Lower lobe of right lung (tissue), 2 donors: ENCODE measurements around the gene C6orf47. TPM values are rescaled to one million over a fixed set of nuclear protein-coding genes. Genes with fewer than 3 reads are reported as not detected.
A peak's percentile ranks its signal among the peaks of the same experiment; 100 is the strongest.

ENCODE experiments used
- ATAC-seq, 2 donors: fragments of 200-7000 bp; cut with Tn5 transposase; one replicate each; pipeline ENCODE4 v1.9.1; 2020 to 2022; ENCODE audit warnings: mild to moderate bottlenecking in 2 of 2, moderate library complexity in 2 of 2
- DNase-seq: peaks from one replicate; pipeline ENCODE4 v3.0.0-alpha.2; 2020
- H3K27ac ChIP-seq: fragments of 200-600 bp; one replicate; pipeline ENCODE4 v1.8.0; 2022
- H3K27me3 ChIP-seq: fragments of 200-600 bp; one replicate; pipeline ENCODE4 v1.8.0; 2022; ENCODE audit warnings: low read depth
- H3K36me3 ChIP-seq: fragments of 200-600 bp; one replicate; pipeline ENCODE4 v1.8.0; 2022; ENCODE audit warnings: mild to moderate bottlenecking
- H3K4me1 ChIP-seq: fragments of 200-600 bp; one replicate; pipeline ENCODE4 v1.8.0; 2022
- H3K4me3 ChIP-seq: fragments of 200-600 bp; one replicate; pipeline ENCODE4 v1.8.0; 2022; ENCODE audit warnings: mild to moderate bottlenecking
- H3K9me3 ChIP-seq: fragments of 200-600 bp; one replicate; pipeline ENCODE4 v1.8.0; 2022
- CTCF ChIP-seq: fragments of 200-600 bp; IDR thresholded peaks from one replicate; pipeline ENCODE4 v1.8.0; 2022; ENCODE audit warnings: antibody characterized with exemption, mild to moderate bottlenecking
- intact Hi-C: fragments of 100-400 bp; cut with DNase I; formaldehyde crosslinking; loops from one replicate; pipeline ENCODE4 v1.11.0; 2022
- total RNA-seq: library from RNA; stranded (reverse); fragmentation: NEBNext Ultra II Directional; extraction: Animal tissue kit (Norgen Biotek cat#: 25700); gene quantifications from one replicate; pipeline ENCODE4 v1.2.1, GENCODE V29; 2021
- donor health status: DM: no; HTN: yes; CAD: no; lungs with severe emphysema.

The C6orf47 gene
- total RNA-seq, 1 donor from 2014 or later: 24.7 TPM

GRCh38 chr6:31690231-31691077, 29.9 kb upstream of the C6orf47 start:
- no peak for ATAC-seq
- Histone ChIP-seq H3K4me1 (no peaks in the 10 kb centered on the region), H3K9me3 (no peaks in the 10 kb centered on the region), H3K36me3 (peaks cover 100% of the 10 kb centered on the region), H3K4me3 (no peak overlapping the region), H3K27me3 (no peaks in the 10 kb centered on the region), H3K27ac (peak overlapping the region; percentile 33)
- DNase-seq: no peak
- TF ChIP-seq CTCF: no peak
- intact Hi-C loops: no loop called here

DNA sequence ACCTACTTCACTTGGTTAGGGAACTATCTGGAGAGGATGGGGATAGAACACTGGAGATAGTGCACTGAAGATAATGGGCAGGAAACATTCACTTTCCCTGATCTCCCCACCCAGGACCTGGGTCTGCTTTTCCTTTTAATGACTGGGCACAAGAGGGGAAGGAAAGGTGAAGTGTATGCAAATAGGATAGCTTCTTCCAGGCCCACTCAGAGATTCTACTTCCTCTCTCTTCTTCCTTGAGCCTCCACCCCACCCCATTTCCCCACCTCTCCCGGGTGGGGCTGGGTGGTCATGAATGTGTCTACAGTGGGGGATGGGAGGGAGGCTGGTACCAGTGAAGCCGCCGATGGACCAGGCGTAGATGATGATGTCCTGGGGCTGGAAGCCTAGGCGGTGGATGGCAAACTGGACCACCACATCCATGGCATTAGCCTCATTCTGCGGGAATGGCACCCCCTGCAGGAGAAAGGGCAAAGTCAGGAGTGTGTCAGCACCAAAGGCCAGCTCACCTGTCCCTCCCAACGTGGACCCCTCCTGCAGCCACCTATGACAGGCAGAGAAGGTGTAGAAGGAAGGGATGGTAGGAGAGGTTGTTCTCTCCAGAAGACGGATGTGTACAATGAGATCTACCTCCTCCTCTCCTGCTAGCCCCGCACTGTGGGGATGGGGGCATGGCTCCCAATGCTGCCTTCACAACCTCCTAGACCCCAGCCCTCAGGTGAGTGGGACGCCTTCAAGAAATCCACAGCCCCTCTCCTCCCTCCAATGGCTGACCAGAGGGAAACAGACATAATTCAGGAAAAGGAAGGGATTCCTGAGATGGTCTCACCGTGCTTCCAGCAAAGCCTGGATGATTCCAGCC, 28.9 kb upstream of the C6orf47 start:
- intact Hi-C loops: no loop called here
- H3K4me1 ChIP-seq: no peaks in the 10 kb centered on the region
- DNase-seq (no peak), ATAC-seq (no peak)
- peak; percentile 19 for TF ChIP-seq CTCF
- H3K27ac ChIP-seq: peak overlapping the region; percentile 33
- no peaks in the 10 kb centered on the region for H3K9me3 ChIP-seq
- no peak overlapping the region for H3K4me3 ChIP-seq
- H3K36me3 ChIP-seq: peaks cover 97% of the 10 kb centered on the region
- no peaks in the 10 kb centered on the region for H3K27me3 ChIP-seq

DNA sequence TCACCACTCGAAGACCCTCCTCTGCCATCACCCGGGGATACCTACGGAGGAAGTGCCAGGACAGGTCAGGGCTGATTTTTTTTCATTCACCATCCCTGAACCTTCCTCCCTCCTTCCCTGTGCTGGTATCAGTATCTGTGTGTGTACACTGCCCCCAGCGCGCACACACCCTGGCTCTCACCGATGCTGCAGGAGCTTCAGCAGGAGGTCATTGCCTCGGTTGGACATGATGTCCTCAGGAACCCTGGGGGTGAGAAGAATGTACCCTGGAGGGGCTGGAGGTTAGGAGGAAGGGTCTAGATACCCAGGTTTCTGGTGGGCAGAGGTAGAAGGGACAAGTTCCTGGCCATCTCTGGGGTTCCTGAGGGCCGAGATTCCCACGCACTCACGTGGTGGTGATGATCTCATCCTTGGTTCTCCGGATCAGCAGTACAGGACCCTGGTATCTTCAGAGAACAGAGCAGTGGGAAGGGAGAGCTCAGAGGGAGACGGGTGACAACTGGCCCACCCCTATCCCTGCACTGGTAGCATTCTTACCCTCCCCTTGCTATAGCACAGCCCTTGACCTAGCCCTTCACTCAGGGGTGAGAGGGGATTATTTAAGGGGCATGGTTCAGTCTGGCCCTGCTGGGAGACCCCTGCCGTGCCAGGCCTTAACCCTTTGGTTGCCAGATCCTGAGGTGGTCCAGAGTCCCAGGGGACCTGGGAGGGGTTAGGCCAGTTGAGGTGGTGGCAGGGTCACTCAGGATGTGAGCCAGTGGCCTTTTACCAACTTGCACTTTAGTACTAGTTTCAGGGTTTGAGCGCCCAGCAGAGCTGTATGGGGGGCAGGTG, 27.5 kb upstream of the C6orf47 start:
- DNase-seq (no peak), ATAC-seq (no peak)
- no peak overlapping the region for H3K4me3 ChIP-seq
- intact Hi-C loops: no loop called here
- H3K27ac ChIP-seq: no peak overlapping the region
- H3K4me1 ChIP-seq: peaks cover 5% of the 10 kb centered on the region
- H3K9me3 ChIP-seq: no peaks in the 10 kb centered on the region
- TF ChIP-seq CTCF: no peak
- peaks cover 86% of the 10 kb centered on the region for H3K36me3 ChIP-seq
- no peaks in the 10 kb centered on the region for H3K27me3 ChIP-seq

DNA sequence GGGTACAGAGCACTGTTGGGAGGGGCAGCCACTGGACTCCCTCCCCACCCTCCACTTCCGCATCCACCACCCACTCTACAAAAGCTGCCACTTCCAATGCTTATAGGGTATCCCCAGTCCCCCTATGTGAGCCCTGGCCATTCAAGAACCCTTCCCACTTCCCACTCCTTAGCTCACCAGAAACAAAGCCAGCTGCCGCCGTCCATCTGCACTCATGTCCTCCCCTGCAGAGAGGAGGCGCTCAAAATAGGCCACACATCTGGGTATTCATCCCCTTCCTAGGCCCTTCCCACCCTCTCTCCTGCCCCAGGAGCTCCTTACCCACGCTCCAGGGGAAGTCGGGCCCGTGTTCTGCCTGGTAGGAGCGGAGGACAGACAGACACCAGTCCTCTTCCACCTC, 26.7 kb upstream of the C6orf47 start:
- ATAC-seq (no peak), DNase-seq (no peak)
- intact Hi-C loops: no loop called here
- Histone ChIP-seq H3K9me3 (no peaks in the 10 kb centered on the region), H3K27ac (no peak overlapping the region), H3K4me3 (no peak overlapping the region), H3K4me1 (peaks cover 10% of the 10 kb centered on the region), H3K36me3 (peaks cover 78% of the 10 kb centered on the region), H3K27me3 (no peaks in the 10 kb centered on the region)
- TF ChIP-seq CTCF: no peak

DNA sequence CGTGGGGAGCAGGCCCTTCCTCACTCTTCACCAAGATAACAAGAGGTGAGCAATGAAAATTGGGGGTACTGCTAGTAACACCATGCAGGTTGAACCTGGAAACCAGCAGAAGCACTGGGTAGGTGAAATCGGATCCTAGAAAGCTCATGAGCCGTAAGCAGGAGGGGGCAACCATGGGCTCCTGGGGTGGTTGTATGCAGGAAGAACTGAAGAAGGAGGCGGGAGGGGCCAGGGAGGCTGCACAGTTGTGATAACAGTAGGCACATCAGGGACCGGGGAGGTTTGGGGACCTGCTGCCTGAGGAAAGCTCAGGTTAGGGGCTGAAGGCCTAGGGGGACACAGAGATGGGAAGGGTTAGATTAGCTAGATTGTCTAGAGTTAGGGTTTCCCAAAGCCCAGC, 25.9 kb upstream of the C6orf47 start:
- no peaks in the 10 kb centered on the region for H3K27me3 ChIP-seq
- no peaks in the 10 kb centered on the region for H3K9me3 ChIP-seq
- H3K36me3 ChIP-seq: peaks cover 70% of the 10 kb centered on the region
- ATAC-seq (no peak), DNase-seq (no peak)
- intact Hi-C loops: no loop called here
- no peak for TF ChIP-seq CTCF
- no peak overlapping the region for H3K27ac ChIP-seq
- no peak overlapping the region for H3K4me3 ChIP-seq
- peaks cover 18% of the 10 kb centered on the region for H3K4me1 ChIP-seq
